ENCODE measurements around the gene SIX6.

The SIX6 gene

GRCh38 chr14:60495946-60496345 is 13.0 kb upstream of the SIX6 start:
- no peak for DNase-seq

GRCh38 chr14:60502541-60502940 is 6.4 kb upstream of the SIX6 start:
- H2BK120ac ChIP-seq (ENCODE audit: low read depth, low read length) = no peak overlapping the region
- no peak overlapping the region for H2BK15ac ChIP-seq (ENCODE audit: low read depth, poor library complexity, severe bottlenecking)
- H3K18ac ChIP-seq (ENCODE audit: low read depth in 1 of 2, low read length in 2 of 2) = no peak overlapping the region
- H3K9ac ChIP-seq (ENCODE audit: low read length) = no peak overlapping the region
- H2AK5ac ChIP-seq (ENCODE audit: low read length, severe bottlenecking) = no peak overlapping the region
- H2BK5ac ChIP-seq (ENCODE audit: low read depth, low read length, poor library complexity, severe bottlenecking) = no peak overlapping the region
- peaks cover 50 to 75% of the 10 kb centered on the region in 2 experiments for H3K27me3 ChIP-seq (ENCODE audit: control insufficient read depth in 1 of 2, insufficient read depth in 1 of 2, low read length in 2 of 2)
- no peak overlapping the region for H4K91ac ChIP-seq (ENCODE audit: low read length)
- no peak overlapping the region for H3K23ac ChIP-seq (ENCODE audit: low read length in 2 of 2)
- peaks cover 4% of the 10 kb centered on the region for H3K4me1 ChIP-seq (ENCODE audit: control insufficient read depth, insufficient read depth, low read depth, low read length)
- no peak overlapping the region for H3K4ac ChIP-seq (ENCODE audit: low read depth in 1 of 2, low read length in 2 of 2)
- no peak overlapping the region for H2AFZ ChIP-seq (ENCODE audit: low read depth, low read length)
- H4K8ac ChIP-seq (ENCODE audit: low read length) = no peak overlapping the region
- H3K27ac ChIP-seq (ENCODE audit: low read length, poor library complexity, severe bottlenecking) = no peak overlapping the region
- H3K14ac ChIP-seq (ENCODE audit: low read length in 2 of 2) = no peak overlapping the region
- no peak overlapping the region for H2BK12ac ChIP-seq (ENCODE audit: low read length in 2 of 2)
- no peaks in the 10 kb centered on the region for H3K9me3 ChIP-seq (ENCODE audit: control insufficient read depth, low read length)
- no peaks in the 10 kb centered on the region for H3K36me3 ChIP-seq (ENCODE audit: control insufficient read depth in 1 of 2, insufficient read depth in 2 of 2, low read depth in 1 of 2, low read length in 2 of 2)
- H3K4me2 ChIP-seq (ENCODE audit: low read length, poor library complexity, severe bottlenecking) = no peak overlapping the region
- no peak for DNase-seq
- no peaks in the 10 kb centered on the region for H3K79me1 ChIP-seq (replicated peaks; ENCODE audit: low read length, poor library complexity, severe bottlenecking)
- H3K4me3 ChIP-seq (ENCODE audit: insufficient read depth in 1 of 2, low read depth in 1 of 2, low read length in 2 of 2) = no peak overlapping the region

More at GRCh38 chr14:60495946-60496345, 13.0 kb upstream of the SIX6 start:
- Histone ChIP-seq H2AK5ac (ENCODE audit: low read length, severe bottlenecking) (no peak overlapping the region), H2BK5ac (ENCODE audit: low read depth, low read length, poor library complexity, severe bottlenecking) (no peak overlapping the region), H3K9ac (ENCODE audit: low read length) (no peak overlapping the region), H3K4me1 (ENCODE audit: control insufficient read depth, insufficient read depth, low read depth, low read length) (no peaks in the 10 kb centered on the region), H2AFZ (ENCODE audit: low read depth, low read length) (no peak overlapping the region), H3K18ac (ENCODE audit: low read depth in 1 of 2, low read length in 2 of 2) (no peak overlapping the region), H2BK120ac (ENCODE audit: low read depth, low read length) (no peak overlapping the region), H4K91ac (ENCODE audit: low read length) (no peak overlapping the region), H3K36me3 (ENCODE audit: control insufficient read depth in 1 of 2, insufficient read depth in 2 of 2, low read depth in 1 of 2, low read length in 2 of 2) (no peaks in the 10 kb centered on the region), H3K9me3 (ENCODE audit: control insufficient read depth, low read length) (no peaks in the 10 kb centered on the region), H3K23ac (ENCODE audit: low read length in 2 of 2) (no peak overlapping the region), H3K27ac (ENCODE audit: low read length, poor library complexity, severe bottlenecking) (no peak overlapping the region), H2BK12ac (ENCODE audit: low read length in 2 of 2) (no peak overlapping the region), H4K8ac (ENCODE audit: low read length) (no peak overlapping the region), H3K4me2 (ENCODE audit: low read length, poor library complexity, severe bottlenecking) (no peak overlapping the region), H3K4me3 (ENCODE audit: insufficient read depth in 1 of 2, low read depth in 1 of 2, low read length in 2 of 2) (no peak overlapping the region), H3K4ac (ENCODE audit: low read depth in 1 of 2, low read length in 2 of 2) (no peak overlapping the region), H3K27me3 (ENCODE audit: control insufficient read depth in 1 of 2, insufficient read depth in 1 of 2, low read length in 2 of 2) (peaks cover 33 to 44% of the 10 kb centered on the region in 2 experiments), H2BK15ac (ENCODE audit: low read depth, poor library complexity, severe bottlenecking) (no peak overlapping the region), H3K14ac (ENCODE audit: low read length in 2 of 2) (no peak overlapping the region), H3K79me1 (replicated peaks; ENCODE audit: low read length, poor library complexity, severe bottlenecking) (no peaks in the 10 kb centered on the region)
- WGBS = 40% methylated on average over 1 of the region's 1 CpG

- peaks cover 80 to 97% of the 10 kb centered on the region in 2 experiments for H3K27me3 ChIP-seq (ENCODE audit: control insufficient read depth in 1 of 2, insufficient read depth in 1 of 2, low read length in 2 of 2)
- H4K91ac ChIP-seq (ENCODE audit: low read length) = no peak overlapping the region
- H3K4ac ChIP-seq (ENCODE audit: low read depth in 1 of 2, low read length in 2 of 2) = no peak overlapping the region
- no peak overlapping the region for H3K9ac ChIP-seq (ENCODE audit: low read length)
- no peak overlapping the region for H2BK12ac ChIP-seq (ENCODE audit: low read length in 2 of 2)
- no peak overlapping the region for H2AK5ac ChIP-seq (ENCODE audit: low read length, severe bottlenecking)
- no peaks in the 10 kb centered on the region for H3K36me3 ChIP-seq (ENCODE audit: control insufficient read depth in 1 of 2, insufficient read depth in 2 of 2, low read depth in 1 of 2, low read length in 2 of 2)
- H2BK5ac ChIP-seq (ENCODE audit: low read depth, low read length, poor library complexity, severe bottlenecking) = no peak overlapping the region
- no peak overlapping the region for H3K14ac ChIP-seq (ENCODE audit: low read length in 2 of 2)
- H3K27ac ChIP-seq (ENCODE audit: low read length, poor library complexity, severe bottlenecking) = no peak overlapping the region
- H2AFZ ChIP-seq (ENCODE audit: low read depth, low read length) = no peak overlapping the region
- H3K23ac ChIP-seq (ENCODE audit: low read length in 2 of 2) = no peak overlapping the region
- H3K4me1 ChIP-seq (ENCODE audit: control insufficient read depth, insufficient read depth, low read depth, low read length) = peaks cover 18% of the 10 kb centered on the region
- DNase-seq = no peak
- WGBS = 14% methylated on average over 1 of the region's 2 CpGs
- H2BK120ac ChIP-seq (ENCODE audit: low read depth, low read length) = no peak overlapping the region
- H3K4me3 ChIP-seq (ENCODE audit: insufficient read depth in 1 of 2, low read depth in 1 of 2, low read length in 2 of 2) = no peak overlapping the region
- no peak overlapping the region for H2BK15ac ChIP-seq (ENCODE audit: low read depth, poor library complexity, severe bottlenecking)
- no peak overlapping the region for H3K18ac ChIP-seq (ENCODE audit: low read depth in 1 of 2, low read length in 2 of 2)
- no peak overlapping the region for H3K4me2 ChIP-seq (ENCODE audit: low read length, poor library complexity, severe bottlenecking)
- H3K9me3 ChIP-seq (ENCODE audit: control insufficient read depth, low read length) = no peaks in the 10 kb centered on the region
- no peak overlapping the region for H4K8ac ChIP-seq (ENCODE audit: low read length)
- no peaks in the 10 kb centered on the region for H3K79me1 ChIP-seq (replicated peaks; ENCODE audit: low read length, poor library complexity, severe bottlenecking)
Measured at GRCh38 chr14:60505448-60505847, 3.5 kb upstream of the SIX6 start.

- H3K9ac ChIP-seq (ENCODE audit: low read length) = no peak overlapping the region
- H3K27me3 ChIP-seq (ENCODE audit: control insufficient read depth in 1 of 2, insufficient read depth in 1 of 2, low read length in 2 of 2) = peaks cover 83 to 99% of the 10 kb centered on the region in 2 experiments
- no peak overlapping the region for H2AFZ ChIP-seq (ENCODE audit: low read depth, low read length)
- H2BK120ac ChIP-seq (ENCODE audit: low read depth, low read length) = no peak overlapping the region
- no peak overlapping the region for H4K91ac ChIP-seq (ENCODE audit: low read length)
- no peak overlapping the region for H3K4me2 ChIP-seq (ENCODE audit: low read length, poor library complexity, severe bottlenecking)
- peaks cover 23% of the 10 kb centered on the region for H3K4me1 ChIP-seq (ENCODE audit: control insufficient read depth, insufficient read depth, low read depth, low read length)
- H3K27ac ChIP-seq (ENCODE audit: low read length, poor library complexity, severe bottlenecking) = no peak overlapping the region
- H3K9me3 ChIP-seq (ENCODE audit: control insufficient read depth, low read length) = no peaks in the 10 kb centered on the region
- H2BK5ac ChIP-seq (ENCODE audit: low read depth, low read length, poor library complexity, severe bottlenecking) = no peak overlapping the region
- H3K14ac ChIP-seq (ENCODE audit: low read length in 2 of 2) = no peak overlapping the region
- H3K18ac ChIP-seq (ENCODE audit: low read depth in 1 of 2, low read length in 2 of 2) = no peak overlapping the region
- no peak overlapping the region for H3K4ac ChIP-seq (ENCODE audit: low read depth in 1 of 2, low read length in 2 of 2)
- no peak overlapping the region for H3K4me3 ChIP-seq (ENCODE audit: insufficient read depth in 1 of 2, low read depth in 1 of 2, low read length in 2 of 2)
- no peak for DNase-seq
- H3K36me3 ChIP-seq (ENCODE audit: control insufficient read depth in 1 of 2, insufficient read depth in 2 of 2, low read depth in 1 of 2, low read length in 2 of 2) = no peaks in the 10 kb centered on the region
- H3K23ac ChIP-seq (ENCODE audit: low read length in 2 of 2) = no peak overlapping the region
- H3K79me1 ChIP-seq (replicated peaks; ENCODE audit: low read length, poor library complexity, severe bottlenecking) = no peaks in the 10 kb centered on the region
- no peak overlapping the region for H2BK12ac ChIP-seq (ENCODE audit: low read length in 2 of 2)
- no peak overlapping the region for H2AK5ac ChIP-seq (ENCODE audit: low read length, severe bottlenecking)
- H4K8ac ChIP-seq (ENCODE audit: low read length) = no peak overlapping the region
- WGBS = 4% methylated on average over 5 of the region's 7 CpGs
- H2BK15ac ChIP-seq (ENCODE audit: low read depth, poor library complexity, severe bottlenecking) = no peak overlapping the region
Measured at GRCh38 chr14:60506010-60506409, 2.9 kb upstream of the SIX6 start.
